ENCODE data around the gene EEF1E1. TPM values are rescaled to one million over a fixed set of nuclear protein-coding genes. Genes with fewer than 3 reads are reported as not detected.

Gene EEF1E1
- total and polyA plus RNA-seq, 2 donors (not counting 1 experiment from before 2014, with no cell fraction given): 38.1 to 50.7 TPM

GRCh38 chr6:8087870-8088754 is 14.2 kb downstream of the EEF1E1 start:
- Histone ChIP-seq H3K9me3 (ENCODE audit: control insufficient read depth, insufficient read depth, low read depth, low read length) (no peaks in the 10 kb centered on the region), H3K27ac (ENCODE audit: insufficient read depth, low read length) (no peak overlapping the region), H2AFZ (ENCODE audit: low read length) (no peak overlapping the region), H4K20me1 (ENCODE audit: control insufficient read depth, extremely low read depth, insufficient read depth, low read length) (no peaks in the 10 kb centered on the region), H3K4me3 (replicated peaks in 1 of 4; ENCODE audit: control extremely low read depth in 1 of 4, insufficient read depth in 1 of 4, low read depth in 3 of 4, low read length in 4 of 4) (no peak overlapping the region), H3K9ac (ENCODE audit: insufficient read depth, low read length) (no peak overlapping the region), H3K4me1 (ENCODE audit: control insufficient read depth, extremely low read depth, insufficient read depth, low read length) (peaks cover 15% of the 10 kb centered on the region), H3K27me3 (ENCODE audit: control insufficient read depth, insufficient read depth, low read length) (no peaks in the 10 kb centered on the region), H3K79me2 (ENCODE audit: control insufficient read depth, insufficient read depth, low read length) (no peaks in the 10 kb centered on the region), H3K36me3 (ENCODE audit: control insufficient read depth, insufficient read depth, low read length) (peaks cover 5% of the 10 kb centered on the region), H3K4me2 (ENCODE audit: extremely low read depth, insufficient read depth, low read length) (no peak overlapping the region)
- no peak for DNase-seq (ENCODE audit: low read depth in 2 of 2)
- no peak for TF ChIP-seq EZH2 (IDR thresholded peaks at IDR 0.05; ENCODE audit: low read length, missing control alignments)
- TF ChIP-seq CTCF (conservative IDR thresholded peaks at IDR 0.05 in 1 of 2, IDR thresholded peaks at IDR 0.05 in 1 of 2; ENCODE audit: low read depth in 1 of 2, low read length in 2 of 2): no peak

DNA sequence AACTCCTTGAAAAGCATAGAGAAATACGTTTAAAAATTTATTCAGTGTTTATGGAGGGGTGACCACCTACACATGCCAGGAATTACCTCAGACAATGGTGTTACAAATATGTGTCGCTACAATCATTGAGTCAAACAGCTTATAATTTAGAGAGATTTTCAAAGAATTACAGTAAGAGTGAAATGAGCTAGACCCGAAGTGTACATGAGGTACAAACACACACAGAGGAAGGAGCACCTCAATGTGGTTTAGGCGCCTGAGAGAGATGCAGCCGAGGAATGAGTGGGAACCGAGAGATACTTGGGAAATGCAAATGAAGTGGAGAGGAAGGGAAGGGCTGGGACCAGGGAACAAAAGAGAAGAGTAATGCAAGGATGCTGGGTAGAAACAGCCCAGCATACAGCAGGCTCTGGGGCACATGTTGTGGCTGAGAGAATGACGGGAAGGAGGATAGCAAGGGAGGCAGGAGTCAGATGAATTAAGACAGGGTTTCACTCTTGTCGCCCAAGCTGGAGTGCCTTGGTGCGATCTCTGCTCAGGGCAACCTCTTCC is 15.5 kb downstream of the EEF1E1 start:
- Histone ChIP-seq H3K4me2 (ENCODE audit: extremely low read depth, insufficient read depth, low read length) (no peak overlapping the region), H4K20me1 (ENCODE audit: control insufficient read depth, extremely low read depth, insufficient read depth, low read length) (no peaks in the 10 kb centered on the region), H3K27ac (ENCODE audit: insufficient read depth, low read length) (no peak overlapping the region), H3K36me3 (ENCODE audit: control insufficient read depth, insufficient read depth, low read length) (peaks cover 5% of the 10 kb centered on the region), H3K9ac (ENCODE audit: insufficient read depth, low read length) (no peak overlapping the region), H3K9me3 (ENCODE audit: control insufficient read depth, insufficient read depth, low read depth, low read length) (no peaks in the 10 kb centered on the region), H2AFZ (ENCODE audit: low read length) (no peak overlapping the region), H3K4me1 (ENCODE audit: control insufficient read depth, extremely low read depth, insufficient read depth, low read length) (peaks cover 20% of the 10 kb centered on the region), H3K79me2 (ENCODE audit: control insufficient read depth, insufficient read depth, low read length) (no peaks in the 10 kb centered on the region), H3K4me3 (replicated peaks in 1 of 4; ENCODE audit: control extremely low read depth in 1 of 4, insufficient read depth in 1 of 4, low read depth in 3 of 4, low read length in 4 of 4) (no peak overlapping the region), H3K27me3 (ENCODE audit: control insufficient read depth, insufficient read depth, low read length) (no peaks in the 10 kb centered on the region)
- DNase-seq (ENCODE audit: low read depth in 2 of 2): no peak
- no peak for TF ChIP-seq CTCF (conservative IDR thresholded peaks at IDR 0.05 in 1 of 2, IDR thresholded peaks at IDR 0.05 in 1 of 2; ENCODE audit: low read depth in 1 of 2, low read length in 2 of 2)
- no peak for TF ChIP-seq EZH2 (IDR thresholded peaks at IDR 0.05; ENCODE audit: low read length, missing control alignments)

DNA sequence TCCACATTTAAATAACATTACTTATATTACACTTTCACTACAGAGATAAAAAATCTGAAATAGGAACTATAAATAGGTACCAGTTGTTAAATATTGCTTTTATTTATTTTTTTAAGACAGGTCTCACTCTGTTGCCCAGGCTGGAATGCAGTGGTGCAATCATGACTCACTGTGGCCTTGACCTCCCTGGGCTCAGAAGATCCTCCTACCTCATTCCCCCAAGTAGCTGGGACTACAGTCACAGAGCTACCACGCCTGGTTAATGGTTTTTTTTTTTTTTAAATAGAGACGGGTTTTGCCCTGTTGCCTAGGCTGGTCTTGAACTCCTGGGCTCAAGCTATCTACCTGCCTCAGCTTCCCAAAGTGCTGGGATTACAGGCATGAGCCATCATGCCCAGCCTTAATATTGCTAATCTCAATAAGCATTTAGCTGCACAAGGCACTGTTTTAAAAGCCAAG is 17.3 kb downstream of the EEF1E1 start:
- peak; percentile 90 to 93 for DNase-seq (ENCODE audit: low read depth in 2 of 2)
- peak overlapping the region; percentile 4 for H3K4me2 ChIP-seq (ENCODE audit: extremely low read depth, insufficient read depth, low read length)
- H2AFZ ChIP-seq (ENCODE audit: low read length): no peak overlapping the region
- H3K79me2 ChIP-seq (ENCODE audit: control insufficient read depth, insufficient read depth, low read length): no peaks in the 10 kb centered on the region
- H3K27me3 ChIP-seq (ENCODE audit: control insufficient read depth, insufficient read depth, low read length): no peaks in the 10 kb centered on the region
- no peaks in the 10 kb centered on the region for H4K20me1 ChIP-seq (ENCODE audit: control insufficient read depth, extremely low read depth, insufficient read depth, low read length)
- no peak overlapping the region for H3K4me3 ChIP-seq (replicated peaks in 1 of 4; ENCODE audit: control extremely low read depth in 1 of 4, insufficient read depth in 1 of 4, low read depth in 3 of 4, low read length in 4 of 4)
- H3K9me3 ChIP-seq (ENCODE audit: control insufficient read depth, insufficient read depth, low read depth, low read length): no peaks in the 10 kb centered on the region
- no peak overlapping the region for H3K9ac ChIP-seq (ENCODE audit: insufficient read depth, low read length)
- TF ChIP-seq CTCF (conservative IDR thresholded peaks at IDR 0.05 in 1 of 2, IDR thresholded peaks at IDR 0.05 in 1 of 2; ENCODE audit: low read depth in 1 of 2, low read length in 2 of 2) (no peak), EZH2 (IDR thresholded peaks at IDR 0.05; ENCODE audit: low read length, missing control alignments) (no peak)
- peaks cover 2% of the 10 kb centered on the region for H3K36me3 ChIP-seq (ENCODE audit: control insufficient read depth, insufficient read depth, low read length)
- H3K4me1 ChIP-seq (ENCODE audit: control insufficient read depth, extremely low read depth, insufficient read depth, low read length): peaks cover 24% of the 10 kb centered on the region
- peak overlapping the region; percentile 70 for H3K27ac ChIP-seq (ENCODE audit: insufficient read depth, low read length)

Measured in fibroblast of lung (primary cell).